Duodenal mucosa (tissue), 2 donors: ENCODE results near the gene RAPGEF5.

Experiments
- H3K27ac ChIP-seq: one replicate; pipeline ENCODE4 v1.7.0; 2013; ENCODE audit warnings: low read depth, low read length
- H3K27me3 ChIP-seq, 2 donors: one replicate each; pipeline ENCODE4 v1.7.0; 2013; ENCODE audit warnings: low read length in 2 of 2, control low read depth in 1 of 2; ENCODE audit not compliant: insufficient read depth in 2 of 2, control insufficient read depth in 1 of 2
- H3K36me3 ChIP-seq, 2 donors: one replicate each; pipeline ENCODE4 v1.7.0; 2013; ENCODE audit warnings: low read length in 2 of 2, control low read depth in 1 of 2; ENCODE audit not compliant: insufficient read depth in 2 of 2, control insufficient read depth in 1 of 2
- H3K4me1 ChIP-seq, 2 donors: one replicate each; pipeline ENCODE4 v1.7.0; 2013; ENCODE audit warnings: low read length in 2 of 2, control low read depth in 1 of 2; ENCODE audit not compliant: insufficient read depth in 2 of 2, control insufficient read depth in 1 of 2
- H3K4me3 ChIP-seq, 2 donors: one replicate each; pipeline ENCODE4 v1.7.0; 2013; ENCODE audit warnings: low read length in 2 of 2, low read depth in 1 of 2
- H3K9ac ChIP-seq, 2 donors: one replicate each; pipeline ENCODE4 v1.7.0; 2013; ENCODE audit warnings: low read length in 2 of 2, low read depth in 1 of 2
- H3K9me3 ChIP-seq, 2 donors: one replicate each; pipeline ENCODE4 v1.7.0; 2013; ENCODE audit warnings: low read length in 2 of 2, control low read depth in 1 of 2; ENCODE audit not compliant: control insufficient read depth in 1 of 2

Gene RAPGEF5

GRCh38 chr7:22356701-22357310 lies at the start of gene RAPGEF5:
Gene RAPGEF5 (minus strand): TSS chr7:22357154. CDS start chr7:22357060, 94 bp downstream.
- Histone ChIP-seq H3K36me3 (no peaks in the 10 kb centered on the region), H3K9ac (peak within 1 kb of the TSS; percentile 58 to 60), H3K4me1 (peaks cover 5 to 22% of the 10 kb centered on the region in 2 donors), H3K27ac (peak within 1 kb of the TSS; percentile 53), H3K27me3 (no peaks in the 10 kb centered on the region), H3K9me3 (no peaks in the 10 kb centered on the region), H3K4me3 (peak within 1 kb of the TSS; percentile 71 to 86)

GRCh38 chr7:22406715-22407114 lies 49.8 kb upstream of the RAPGEF5 start:
- Histone ChIP-seq H3K4me3 (no peak overlapping the region), H3K36me3 (no peaks in the 10 kb centered on the region)

GRCh38 chr7:22404421-22405023 lies 47.6 kb upstream of the RAPGEF5 start:
- Histone ChIP-seq H3K4me1 (no peaks in the 10 kb centered on the region), H3K27me3 (no peaks in the 10 kb centered on the region), H3K36me3 (no peaks in the 10 kb centered on the region), H3K4me3 (no peak overlapping the region), H3K9me3 (no peaks in the 10 kb centered on the region), H3K9ac (no peak overlapping the region), H3K27ac (no peak overlapping the region)

More at GRCh38 chr7:22406715-22407114, 49.8 kb upstream of the RAPGEF5 start:
- Histone ChIP-seq H3K9me3 (no peaks in the 10 kb centered on the region), H3K4me1 (no peaks in the 10 kb centered on the region), H3K9ac (no peak overlapping the region), H3K27me3 (no peaks in the 10 kb centered on the region), H3K27ac (no peak overlapping the region)

- Histone ChIP-seq H3K27ac (no peak overlapping the region), H3K9me3 (no peaks in the 10 kb centered on the region), H3K27me3 (no peaks in the 10 kb centered on the region), H3K9ac (no peak overlapping the region), H3K4me3 (no peak overlapping the region), H3K36me3 (no peaks in the 10 kb centered on the region), H3K4me1 (no peaks in the 10 kb centered on the region)
Observed at GRCh38 chr7:22403344-22403743, 46.4 kb upstream of the RAPGEF5 start.

GRCh38 chr7:22402250-22402649 lies 45.3 kb upstream of the RAPGEF5 start:
- no peaks in the 10 kb centered on the region for H3K9me3 ChIP-seq
- H3K27ac ChIP-seq, result no peak overlapping the region
- H3K27me3 ChIP-seq, result no peaks in the 10 kb centered on the region

GRCh38 chr7:22400936-22401553 lies 44.1 kb upstream of the RAPGEF5 start:
- Histone ChIP-seq H3K36me3 (no peaks in the 10 kb centered on the region), H3K4me1 (no peaks in the 10 kb centered on the region), H3K4me3 (no peak overlapping the region), H3K27me3 (no peaks in the 10 kb centered on the region), H3K9ac (no peak overlapping the region), H3K9me3 (no peaks in the 10 kb centered on the region), H3K27ac (no peak overlapping the region)

More at GRCh38 chr7:22402250-22402649, 45.3 kb upstream of the RAPGEF5 start:
- H3K9ac ChIP-seq, result no peak overlapping the region
- H3K36me3 ChIP-seq, result no peaks in the 10 kb centered on the region
- H3K4me3 ChIP-seq, result no peak overlapping the region
- H3K4me1 ChIP-seq, result no peaks in the 10 kb centered on the region

- Histone ChIP-seq H3K27ac (no peak overlapping the region), H3K4me1 (no peaks in the 10 kb centered on the region), H3K27me3 (no peaks in the 10 kb centered on the region), H3K36me3 (no peaks in the 10 kb centered on the region), H3K9me3 (no peaks in the 10 kb centered on the region), H3K4me3 (no peak overlapping the region), H3K9ac (no peak overlapping the region)
Observed at GRCh38 chr7:22400150-22400814, 43.3 kb upstream of the RAPGEF5 start.

- no peak overlapping the region for H3K27ac ChIP-seq
- H3K27me3 ChIP-seq, result no peaks in the 10 kb centered on the region
- H3K4me3 ChIP-seq, result no peak overlapping the region
- no peaks in the 10 kb centered on the region for H3K4me1 ChIP-seq
- H3K36me3 ChIP-seq, result no peaks in the 10 kb centered on the region
- no peaks in the 10 kb centered on the region for H3K9me3 ChIP-seq
- H3K9ac ChIP-seq, result no peak overlapping the region
Observed at GRCh38 chr7:22399546-22399945, 42.6 kb upstream of the RAPGEF5 start.

- Histone ChIP-seq H3K36me3 (no peaks in the 10 kb centered on the region), H3K9ac (no peak overlapping the region), H3K27ac (no peak overlapping the region), H3K27me3 (no peaks in the 10 kb centered on the region), H3K9me3 (no peaks in the 10 kb centered on the region), H3K4me3 (no peak overlapping the region), H3K4me1 (no peaks in the 10 kb centered on the region)
Observed at GRCh38 chr7:22399091-22399490, 42.1 kb upstream of the RAPGEF5 start.

- Histone ChIP-seq H3K9me3 (no peaks in the 10 kb centered on the region), H3K4me3 (no peak overlapping the region), H3K9ac (no peak overlapping the region), H3K36me3 (no peaks in the 10 kb centered on the region), H3K27ac (no peak overlapping the region), H3K4me1 (no peaks in the 10 kb centered on the region), H3K27me3 (no peaks in the 10 kb centered on the region)
Observed at GRCh38 chr7:22397981-22398380, 41.0 kb upstream of the RAPGEF5 start.
